Epidermal melanocyte (primary cell): ENCODE measurements around the gene KCNK1.

Experiments used
- DNase-seq: peaks from one replicate; pipeline ENCODE4 v3.0.0; 2011; ENCODE audit warnings: low spot score; ENCODE audit not compliant: insufficient read length

Gene KCNK1

DNA sequence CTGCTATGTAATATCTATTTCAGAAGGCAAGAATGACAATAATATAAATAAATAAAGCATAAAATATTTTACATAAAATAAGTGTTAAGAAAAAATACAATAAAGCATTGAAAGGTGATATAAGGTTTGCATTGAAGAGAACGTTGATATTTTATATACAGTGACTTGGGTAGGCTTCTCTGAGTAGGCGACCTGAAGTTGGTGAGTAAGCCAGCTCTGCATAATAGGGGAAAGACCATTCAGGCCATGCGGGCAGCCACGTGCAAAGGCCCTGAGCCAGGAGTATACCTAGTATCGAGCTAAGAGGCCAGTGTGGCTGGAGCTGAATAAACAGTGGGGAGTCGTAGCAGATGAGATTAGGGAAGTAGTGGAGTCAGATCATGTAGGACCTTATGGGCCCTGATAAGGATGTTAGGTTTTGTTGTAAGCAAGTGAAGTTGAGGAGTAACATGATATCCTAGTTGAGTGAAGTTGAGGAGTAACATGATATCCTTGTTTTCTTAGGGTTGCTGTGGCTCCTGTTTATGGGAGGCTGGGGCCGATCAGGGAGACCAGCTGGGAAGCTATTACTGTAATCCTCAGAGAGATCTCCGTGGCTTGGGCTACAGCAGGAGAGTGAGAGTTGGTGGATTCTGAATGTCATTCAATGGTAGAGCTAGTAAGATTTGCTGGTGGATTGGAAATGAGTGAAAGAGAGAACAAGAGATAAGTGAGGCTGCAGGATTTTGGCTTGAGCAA lies 22.0 kb downstream of the KCNK1 start:
- DNase-seq, result no peak

DNA sequence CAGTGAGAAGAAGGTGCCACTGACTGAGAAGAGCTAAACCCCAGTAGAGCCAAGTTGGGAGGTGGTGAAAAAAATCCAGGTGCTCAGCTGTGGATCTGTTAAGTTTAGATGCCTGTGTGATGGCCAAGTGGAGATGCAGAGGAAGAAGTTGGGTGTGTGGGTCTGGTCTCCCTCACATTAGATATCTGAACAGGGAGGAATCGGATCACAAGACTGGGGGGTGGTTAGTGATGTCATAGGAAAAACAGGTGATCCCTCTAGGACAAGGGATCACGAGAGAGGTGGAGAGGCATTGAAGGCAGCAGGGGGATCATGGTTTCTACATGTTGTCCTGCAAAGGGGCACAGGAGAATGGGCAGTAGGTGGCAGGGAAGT lies 22.6 kb downstream of the KCNK1 start:
- no peak for DNase-seq

- no peak for DNase-seq
Measured at GRCh38 chr1:233638513-233638912, 24.6 kb downstream of the KCNK1 start.

DNA sequence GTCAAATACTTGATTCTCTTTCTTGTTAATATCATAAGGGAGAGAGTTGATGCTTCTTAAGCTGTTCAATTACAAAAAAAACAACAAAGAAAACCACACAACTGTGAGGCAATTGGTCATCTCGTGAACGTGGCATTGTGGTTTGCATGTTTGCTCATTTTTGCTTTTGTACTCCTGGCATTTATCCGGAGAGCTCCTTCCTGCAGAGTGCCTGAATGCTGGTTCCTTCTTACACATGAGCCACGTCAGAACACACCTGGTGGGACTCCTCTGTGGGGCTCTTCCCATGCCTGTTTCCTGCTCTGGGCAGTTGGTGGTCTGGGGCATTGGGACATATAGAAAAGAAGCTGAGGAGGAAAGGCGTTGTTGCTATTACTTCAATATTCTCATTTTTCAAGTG lies 25.7 kb downstream of the KCNK1 start:
- no peak for DNase-seq

- no peak for DNase-seq
Measured at GRCh38 chr1:233640179-233640578, 26.3 kb downstream of the KCNK1 start.

DNA sequence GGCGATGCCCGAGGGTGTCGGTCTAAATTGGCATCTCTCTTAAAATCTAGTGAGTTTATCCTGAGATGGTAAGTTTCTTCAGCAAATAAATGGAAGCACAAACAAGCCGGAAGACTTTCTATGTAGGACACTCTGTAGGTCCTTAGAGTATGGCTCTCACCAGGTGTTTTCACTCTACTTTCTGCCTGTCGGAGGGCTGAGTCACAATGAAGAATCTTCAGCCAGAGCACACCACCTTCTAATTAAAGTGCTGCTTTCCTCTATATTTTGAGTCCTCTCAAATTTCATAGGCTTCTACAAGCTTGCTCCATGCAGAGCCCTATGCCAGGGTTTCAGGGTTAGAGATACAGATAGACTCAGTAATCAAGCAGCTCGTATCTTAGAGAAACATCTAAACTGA lies 27.1 kb downstream of the KCNK1 start:
- no peak for DNase-seq

DNA sequence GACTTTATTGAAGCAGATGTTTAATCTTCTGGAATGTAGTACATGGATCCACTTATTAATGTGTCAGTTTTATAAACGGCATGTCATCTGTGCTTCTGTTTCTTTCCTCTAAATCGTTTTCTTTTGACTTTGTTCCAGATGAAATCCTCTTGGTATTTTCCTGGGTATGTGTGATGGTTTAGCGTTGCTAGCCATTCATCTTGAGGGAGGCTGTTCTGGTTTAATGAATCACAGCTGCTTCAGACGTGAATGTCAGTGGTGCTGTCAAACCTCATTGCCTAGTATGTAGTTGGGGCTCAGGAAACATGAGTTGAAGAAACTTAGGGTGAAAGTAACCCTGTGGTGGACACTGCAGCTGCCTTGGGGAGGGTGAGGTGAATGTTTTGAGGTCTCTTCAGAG lies 33.2 kb downstream of the KCNK1 start:
- no peak for DNase-seq

DNA sequence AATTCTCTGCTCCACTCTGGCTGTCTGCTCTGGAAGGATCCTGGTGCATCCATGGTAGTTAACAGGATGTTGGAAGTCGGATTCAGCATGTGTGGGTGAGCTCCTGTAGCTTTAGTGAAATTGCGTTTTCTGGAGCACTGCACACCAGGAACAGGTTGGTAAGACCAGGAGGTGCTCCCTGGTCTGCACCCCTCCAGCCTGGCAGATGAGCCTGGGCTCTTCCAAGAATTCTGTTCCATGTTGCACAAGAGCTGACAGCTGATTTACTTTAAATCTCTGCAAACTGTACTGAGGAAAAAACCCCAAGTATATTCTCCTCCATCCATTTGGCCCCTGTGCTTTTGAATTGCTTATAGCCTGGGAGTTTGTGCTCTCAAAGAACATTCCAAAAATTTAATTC lies 33.7 kb downstream of the KCNK1 start:
- no peak for DNase-seq

- no peak for DNase-seq
Measured at GRCh38 chr1:233651061-233651460, 37.2 kb downstream of the KCNK1 start.

- no peak for DNase-seq
Measured at GRCh38 chr1:233651563-233652233, 37.8 kb downstream of the KCNK1 start.

DNA sequence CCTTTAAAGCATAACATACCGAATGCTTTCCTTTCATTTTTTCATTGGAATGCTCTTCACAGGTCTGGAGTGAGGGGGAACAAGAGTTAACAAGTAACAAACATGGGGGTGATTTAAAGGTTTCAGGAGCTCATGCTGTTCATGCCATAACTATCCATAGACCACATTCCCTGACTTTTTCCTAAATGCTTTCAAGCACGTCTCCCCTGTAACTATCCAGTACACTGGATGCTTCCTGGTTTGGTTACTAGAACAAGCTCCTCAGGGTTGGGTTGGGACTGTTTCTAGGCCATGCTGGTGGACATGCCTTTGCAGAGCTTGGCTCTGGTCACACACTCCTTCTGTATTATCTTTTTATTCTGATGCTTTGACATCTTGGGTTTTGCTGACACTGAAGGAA lies 38.6 kb downstream of the KCNK1 start:
- DNase-seq, result no peak

DNA sequence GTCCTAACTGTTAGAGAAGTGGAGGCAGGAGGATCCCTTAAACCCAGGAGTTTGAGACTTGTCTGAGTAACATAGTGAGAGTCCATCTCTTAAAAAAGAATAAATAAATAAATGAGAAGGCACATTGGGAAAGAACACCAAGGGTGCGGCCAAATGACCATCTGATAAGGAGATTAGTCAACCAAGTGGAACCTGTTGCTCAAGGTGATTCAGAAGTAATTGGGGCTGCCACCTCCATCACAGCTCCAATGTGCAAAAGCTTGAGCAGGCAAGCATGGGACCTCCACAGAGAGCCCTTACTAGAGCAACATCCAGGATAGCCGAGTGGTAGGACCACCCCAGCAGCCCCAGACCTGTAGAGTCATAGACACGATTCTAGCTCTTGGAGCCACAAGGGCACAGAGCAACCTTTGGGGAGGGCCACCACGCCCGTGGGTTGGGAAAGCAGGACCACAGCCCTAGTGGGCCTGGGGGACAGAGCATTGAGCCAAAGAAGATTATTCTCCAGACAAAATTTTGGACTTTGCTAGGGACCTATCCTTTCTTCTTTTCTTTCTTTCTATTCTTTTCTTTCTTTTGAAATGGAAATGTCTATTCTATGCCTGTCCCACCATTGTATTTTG lies 40.9 kb downstream of the KCNK1 start:
- DNase-seq, result no peak

- no peak for DNase-seq
Measured at GRCh38 chr1:233655301-233655740, 41.4 kb downstream of the KCNK1 start.

- DNase-seq, result no peak
Measured at GRCh38 chr1:233656032-233656635, 42.2 kb downstream of the KCNK1 start.

DNA sequence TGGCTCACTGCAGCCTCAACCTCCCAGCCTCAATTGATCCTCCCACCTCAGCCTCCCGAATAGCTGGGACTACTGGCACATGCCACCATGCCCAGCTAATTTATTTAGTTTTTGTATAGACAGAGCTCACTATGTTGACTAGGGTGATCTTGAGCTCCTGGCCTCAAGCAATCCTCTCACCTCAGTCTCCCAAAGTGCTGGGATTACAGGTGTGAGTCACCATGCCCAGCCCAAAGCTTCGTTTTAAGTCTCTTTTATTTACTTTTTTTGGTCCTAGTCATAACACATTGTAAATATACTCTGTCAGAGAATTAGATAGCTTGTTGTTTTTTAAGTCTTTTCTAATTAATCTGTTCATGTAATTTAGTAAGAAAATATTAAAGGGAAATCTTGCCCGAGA lies 42.8 kb downstream of the KCNK1 start:
- no peak for DNase-seq

DNA sequence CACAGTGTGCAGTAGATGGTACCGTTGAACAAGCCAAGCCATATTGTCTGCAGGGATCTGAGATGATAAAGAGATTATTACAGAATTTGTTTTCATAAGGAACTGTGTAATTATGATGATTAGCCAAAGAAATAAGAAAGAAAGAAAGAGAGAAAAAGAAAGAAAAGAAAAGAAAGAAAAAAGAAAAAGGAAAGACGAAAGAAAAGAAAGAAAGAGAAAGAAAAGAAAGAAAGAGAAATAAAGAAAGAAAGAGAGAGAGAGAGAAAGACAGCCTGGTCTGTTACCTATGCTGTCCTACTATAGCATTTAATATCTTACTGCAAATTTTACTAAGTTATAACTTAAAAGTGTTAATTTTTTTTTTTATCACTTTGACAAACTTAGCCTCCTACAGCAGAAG lies 43.6 kb downstream of the KCNK1 start:
- DNase-seq, result no peak

GRCh38 chr1:233659495-233659894 lies 45.6 kb downstream of the KCNK1 start:
- DNase-seq, result no peak

DNA sequence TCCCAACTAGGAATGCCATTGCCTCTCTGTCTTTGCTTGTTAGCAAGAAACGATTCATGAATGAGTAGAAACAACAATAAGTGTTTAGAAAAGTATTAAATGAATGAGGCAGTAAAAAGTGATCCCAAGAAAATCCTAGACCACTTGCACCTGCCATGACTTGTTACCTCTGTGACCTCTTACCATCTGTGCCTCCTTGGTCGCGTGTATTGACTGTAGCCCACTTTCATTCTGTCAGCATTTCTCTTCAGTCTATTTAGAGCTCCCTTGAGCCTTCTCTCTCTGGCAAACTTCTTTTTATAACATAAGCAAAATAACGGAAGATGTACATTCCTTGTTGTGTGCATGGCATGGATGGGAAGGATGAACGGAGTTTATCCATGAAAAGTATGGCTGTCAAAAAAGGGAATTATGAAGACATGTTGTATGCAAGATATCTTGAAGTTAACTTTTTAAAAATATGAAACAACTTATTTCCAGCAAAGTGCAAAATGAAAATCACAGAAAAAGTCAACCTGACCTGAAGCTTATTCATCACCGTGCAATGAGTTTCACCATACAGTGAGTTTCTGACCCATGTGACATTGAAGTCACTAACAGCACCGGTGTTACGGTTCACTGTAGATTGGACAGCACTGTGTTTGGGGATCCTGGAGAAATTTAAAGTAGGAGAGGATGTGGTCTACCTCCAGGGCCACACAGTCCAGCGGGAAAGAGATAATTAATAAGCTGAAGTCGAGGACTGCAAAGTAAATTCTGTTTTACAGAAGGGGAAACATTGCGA lies 47.7 kb downstream of the KCNK1 start:
- DNase-seq, result no peak

DNA sequence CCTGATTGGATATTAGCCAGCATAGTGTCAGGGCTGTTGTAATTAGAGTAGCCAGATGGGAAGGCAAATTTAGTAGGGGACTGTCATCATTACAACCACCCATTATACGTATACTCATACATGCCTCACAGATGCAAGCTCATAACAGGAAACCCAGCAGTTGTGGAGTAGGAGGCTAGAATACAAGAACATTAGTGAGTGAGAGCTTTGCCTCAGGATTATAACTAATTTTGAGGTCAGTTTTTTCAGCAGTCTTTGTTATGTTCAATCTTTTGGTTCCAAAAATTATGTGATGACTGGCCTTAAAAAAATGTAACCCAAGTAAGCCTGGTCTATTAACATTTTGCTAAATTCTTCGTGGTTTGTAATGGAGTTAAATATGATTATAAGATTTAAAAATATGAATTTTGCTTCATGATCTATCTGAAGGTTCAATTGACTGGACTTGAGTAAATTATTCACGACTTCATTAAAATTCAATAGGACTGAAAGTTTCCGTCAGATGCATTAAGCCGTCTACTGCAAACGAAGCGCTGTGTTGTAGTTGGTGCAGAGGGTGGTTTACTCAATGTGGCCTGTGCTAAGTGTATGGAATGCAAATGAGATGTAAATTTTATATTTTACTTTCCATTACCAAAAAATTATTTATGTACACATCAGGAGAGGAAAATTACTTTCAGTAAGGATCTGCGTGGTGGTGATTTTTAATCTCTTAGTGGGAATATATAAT lies 48.8 kb downstream of the KCNK1 start:
- no peak for DNase-seq

GRCh38 chr1:233664253-233664652 lies 50.3 kb downstream of the KCNK1 start:
- DNase-seq, result no peak
